ENCODE data around the gene RIOX2. TPM values are rescaled to one million over a fixed set of nuclear protein-coding genes. Genes with fewer than 3 reads are reported as not detected.

Gene RIOX2
- total and polyA plus RNA-seq, 2 of the 8 experiments (the other 6 are each of a cell fraction or from before 2014, with no cell fraction given) = 3.8 to 16.4 TPM

GRCh38 chr3:97996988-97997387 lies 24.8 kb upstream of the RIOX2 start:
- Histone ChIP-seq H2BK12ac (ENCODE audit: low read depth, low read length) (no peak overlapping the region), H2AK5ac (ENCODE audit: low read depth, low read length) (no peak overlapping the region), H3K9me3 (ENCODE audit: insufficient read depth in 2 of 2, low read depth in 1 of 2, low read length in 1 of 2) (no peaks in the 10 kb centered on the region), H3K23me2 (ENCODE audit: low read depth, low read length) (no peaks in the 10 kb centered on the region), H4K5ac (ENCODE audit: insufficient read length, low read depth, low read length) (no peak overlapping the region), H3K36me3 (ENCODE audit: control insufficient read depth in 2 of 4, insufficient read depth in 4 of 4, low read length in 3 of 4) (no peaks in the 10 kb centered on the region), H2AFZ (ENCODE audit: low read length) (no peak overlapping the region), H2BK20ac (ENCODE audit: low read length) (no peak overlapping the region), H4K91ac (replicated peaks; ENCODE audit: insufficient read length, low read length) (no peak overlapping the region), H3K18ac (ENCODE audit: extremely low read depth, low read length) (no peak overlapping the region), H3K27ac (ENCODE audit: low read depth, low read length) (no peak overlapping the region), H3K4ac (replicated peaks; ENCODE audit: insufficient read length, low read depth, low read length) (no peak overlapping the region), H3K27me3 (replicated peaks in 1 of 4; ENCODE audit: control insufficient read depth in 3 of 4, extremely low read depth in 1 of 4, insufficient read depth in 3 of 4, low read length in 3 of 4) (peaks cover 0 to 1% (median 0%) of the 10 kb centered on the region in 4 experiments; a peak in 2 of 7 replicates), H2BK15ac (ENCODE audit: low read length) (no peak overlapping the region), H3K4me2 (ENCODE audit: insufficient read depth in 1 of 2, low read depth in 2 of 2, low read length in 2 of 2) (no peak overlapping the region), H3K56ac (replicated peaks; ENCODE audit: insufficient read length, low read depth, low read length) (no peak overlapping the region), H2BK120ac (replicated peaks; ENCODE audit: low read depth, low read length) (no peak overlapping the region), H3K79me1 (ENCODE audit: low read depth, low read length) (no peaks in the 10 kb centered on the region), H3K23ac (ENCODE audit: insufficient read length) (no peak overlapping the region), H3K9ac (replicated peaks in 1 of 4; ENCODE audit: extremely low read depth in 1 of 4, low read depth in 3 of 4, low read length in 3 of 4) (no peak overlapping the region), H3K79me2 (ENCODE audit: control insufficient read depth in 1 of 2, insufficient read depth in 2 of 2, low read length in 2 of 2) (no peaks in the 10 kb centered on the region), H3K4me1 (replicated peaks in 1 of 4; ENCODE audit: control insufficient read depth in 3 of 4, insufficient read depth in 4 of 4, low read length in 3 of 4) (peaks cover 0 to 7% (median 3%) of the 10 kb centered on the region in 4 experiments; a peak in 2 of 7 replicates), H4K20me1 (replicated peaks in 1 of 2; ENCODE audit: control insufficient read depth in 1 of 2, insufficient read depth in 2 of 2, low read length in 2 of 2) (no peaks in the 10 kb centered on the region), H3K14ac (ENCODE audit: insufficient read length) (no peak overlapping the region), H3K4me3 (ENCODE audit: extremely low read depth in 1 of 4, insufficient read depth in 2 of 4, low read depth in 3 of 4, low read length in 4 of 4) (no peak overlapping the region), H4K8ac (ENCODE audit: extremely low read depth, insufficient read depth, low read length) (no peak overlapping the region), H2BK5ac (ENCODE audit: low read depth, low read length) (no peak overlapping the region)
- POLR2A ChIA-PET (ENCODE audit: partially characterized antibody) = no interaction called here
- CTCF ChIA-PET (ENCODE audit: partially characterized antibody) = interaction anchor here (0.6 to 1.6 kb wide), 3 partner anchors 13 to 204 kb away, joined by 3 to 5 read pairs (median 4); no protein-coding TSS in a partner anchor
- FAIRE-seq = no peak
- WGBS, 2 experiments (ENCODE audit: extremely low coverage in 1 of 2, insufficient coverage in 1 of 2, insufficient read length in 1 of 2, insufficient replicate concordance in 2 of 2, low coverage in 1 of 2, low lambda C conversion rate in 2 of 2, missing lambda C conversion rate in 1 of 2) = 87% methylated on average over 4 of the region's 4 CpGs; no CpG with 5 or more reads in 1 of the 2 experiments
- no peak for DNase-seq (ENCODE audit: low read depth in 1 of 2, low spot score in 2 of 2)
- TF ChIP-seq NANOG (IDR thresholded peaks at IDR 0.05; ENCODE audit: insufficient read depth, low read depth, low read length, poor library complexity, severe bottlenecking) (no peak), PHF8 (conservative IDR thresholded peaks at IDR 0.05; ENCODE audit: low read depth, low read length) (no peak), RXRA (IDR thresholded peaks at IDR 0.05; ENCODE audit: insufficient read depth, low read depth, low read length) (no peak), TCF12 (IDR thresholded peaks at IDR 0.05; ENCODE audit: low read depth, low read length) (no peak), BCL11A (IDR thresholded peaks at IDR 0.05; ENCODE audit: low read depth in 2 of 2, low read length in 2 of 2) (no peak), RBBP5 (IDR thresholded peaks at IDR 0.05; ENCODE audit: borderline replicate concordance, low read depth, low read length) (no peak), SIN3A (conservative IDR thresholded peaks at IDR 0.05 in 1 of 2, IDR thresholded peaks at IDR 0.05 in 1 of 2; ENCODE audit: low read depth in 1 of 2, low read length in 2 of 2) (no peak), ATF2 (IDR thresholded peaks at IDR 0.05; ENCODE audit: low read length) (no peak), CBX8 (IDR thresholded peaks at IDR 0.05; ENCODE audit: borderline replicate concordance, low read depth, low read length) (no peak), MAX (IDR thresholded peaks at IDR 0.05) (no peak), YY1 (IDR thresholded peaks at IDR 0.05; ENCODE audit: low read depth, low read length) (no peak), EZH2 (IDR thresholded peaks at IDR 0.05; ENCODE audit: low read depth, low read length, severe bottlenecking) (no peak)
